Measurements from ENCODE around the gene ATXN7L3. TPM values are rescaled to one million over a fixed set of nuclear protein-coding genes. Genes with fewer than 3 reads are reported as not detected.
A peak's percentile ranks its signal among the peaks of the same experiment; 100 is the strongest.

ATXN7L3 gene
- total and polyA plus RNA-seq, 9 of the 15 experiments (the other 6 are each of a cell fraction or from before 2014, with no cell fraction given): 0.62 to 66.1 (median 33.2) TPM

DNA sequence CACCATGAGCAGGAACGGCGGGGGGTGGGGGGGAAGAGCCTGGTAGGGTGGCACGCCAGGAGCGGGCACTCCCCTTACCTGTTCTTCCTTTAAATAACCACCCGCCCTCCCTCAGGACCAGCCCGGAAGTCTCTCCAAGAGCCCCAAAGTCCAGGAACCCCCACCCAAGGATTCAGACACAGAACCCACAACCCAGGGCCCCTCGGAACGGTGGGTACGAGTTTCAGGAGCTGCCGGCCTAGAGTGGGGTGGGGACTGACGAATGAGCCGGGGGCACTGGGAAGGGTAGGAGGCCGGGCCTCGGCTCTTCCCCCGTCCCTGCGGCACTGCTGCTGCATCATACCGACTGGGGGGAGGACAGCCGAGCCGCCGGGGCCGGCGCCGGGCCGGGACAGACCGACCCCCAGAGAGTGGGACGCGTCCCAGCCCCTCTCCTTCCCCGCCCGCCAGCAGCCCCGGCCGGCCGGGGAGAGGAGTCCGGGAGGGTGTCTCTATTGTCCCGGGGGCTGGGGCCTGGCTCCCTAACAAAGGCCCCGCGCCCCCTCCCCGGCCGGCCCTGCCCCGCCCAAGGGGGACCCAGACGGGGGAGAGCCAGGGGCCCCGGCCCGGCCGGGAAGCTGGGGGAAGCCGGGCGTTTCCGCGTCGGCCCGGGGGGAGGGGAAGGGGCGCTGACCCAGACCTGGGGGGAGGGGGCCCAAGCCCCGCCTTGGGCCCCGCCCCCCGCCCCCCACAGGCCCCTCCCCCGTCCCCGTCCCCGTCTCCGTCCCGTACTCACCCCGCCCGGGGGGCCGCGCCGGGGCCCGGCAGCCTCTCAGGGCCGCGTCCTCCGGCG is 747 bp downstream of the ATXN7L3 start (continued):
- peak in 1 of 3 experiments; percentile 28; a peak in 2 of 6 replicates for TF ChIP-seq ZBTB11 (CRISPR knock-in tag; IDR thresholded peaks at IDR 0.05)
- TF ChIP-seq POLR3A (IDR thresholded peaks at IDR 0.05; ENCODE audit: borderline replicate concordance, extremely low read depth, insufficient read depth, insufficient read length): no peak
- TF ChIP-seq GATA2 (CRISPR knock-in tag; IDR thresholded peaks at IDR 0.05): no peak
- TF ChIP-seq RBM25 (IDR thresholded peaks at IDR 0.05; ENCODE audit: low read depth, low read length, severe bottlenecking): no peak
- no peak for TF ChIP-seq RB1 (IDR thresholded peaks at IDR 0.05; ENCODE audit: low read depth)
- TF ChIP-seq TGIF2 (CRISPR knock-in tag; IDR thresholded peaks at IDR 0.05): no peak
- no peak for TF ChIP-seq BRCA1 (IDR thresholded peaks at IDR 0.05)
- no peak for TF ChIP-seq BRCA1 (CRISPR knock-in tag; IDR thresholded peaks at IDR 0.05)
- TF ChIP-seq SUPT5H (IDR thresholded peaks at IDR 0.05): no peak; the same call in 1 of the 2 replicates
- TF ChIP-seq, protein P1, sequence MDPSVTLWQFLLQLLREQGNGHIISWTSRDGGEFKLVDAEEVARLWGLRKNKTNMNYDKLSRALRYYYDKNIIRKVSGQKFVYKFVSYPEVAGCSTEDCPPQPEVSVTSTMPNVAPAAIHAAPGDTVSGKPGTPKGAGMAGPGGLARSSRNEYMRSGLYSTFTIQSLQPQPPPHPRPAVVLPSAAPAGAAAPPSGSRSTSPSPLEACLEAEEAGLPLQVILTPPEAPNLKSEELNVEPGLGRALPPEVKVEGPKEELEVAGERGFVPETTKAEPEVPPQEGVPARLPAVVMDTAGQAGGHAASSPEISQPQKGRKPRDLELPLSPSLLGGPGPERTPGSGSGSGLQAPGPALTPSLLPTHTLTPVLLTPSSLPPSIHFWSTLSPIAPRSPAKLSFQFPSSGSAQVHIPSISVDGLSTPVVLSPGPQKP (CRISPR knock-in tag; IDR thresholded peaks at IDR 0.05): no peak
- no peak for TF ChIP-seq JUND (IDR thresholded peaks at IDR 0.05; ENCODE audit: borderline replicate concordance, low read depth, low read length)
- no peak for TF ChIP-seq JUND (tag; IDR thresholded peaks at IDR 0.05; ENCODE audit: borderline replicate concordance, low read depth, low read length)
- TF ChIP-seq, protein P2, sequence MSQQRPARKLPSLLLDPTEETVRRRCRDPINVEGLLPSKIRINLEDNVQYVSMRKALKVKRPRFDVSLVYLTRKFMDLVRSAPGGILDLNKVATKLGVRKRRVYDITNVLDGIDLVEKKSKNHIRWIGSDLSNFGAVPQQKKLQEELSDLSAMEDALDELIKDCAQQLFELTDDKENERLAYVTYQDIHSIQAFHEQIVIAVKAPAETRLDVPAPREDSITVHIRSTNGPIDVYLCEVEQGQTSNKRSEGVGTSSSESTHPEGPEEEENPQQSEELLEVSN (IDR thresholded peaks at IDR 0.05; ENCODE audit: borderline replicate concordance in 1 of 2, extremely low read depth in 1 of 2, insufficient read depth in 1 of 2, insufficient read length in 1 of 2, low read depth in 1 of 2, low read length in 1 of 2, poor library complexity in 1 of 2, severe bottlenecking in 1 of 2): no peak
- TF ChIP-seq ZBTB1 (CRISPR knock-in tag; IDR thresholded peaks at IDR 0.05; ENCODE audit: borderline replicate concordance, low read depth): no peak
- TF ChIP-seq NR3C1 (CRISPR knock-in tag; IDR thresholded peaks at IDR 0.05): no peak; the same call in 1 of the 2 replicates
- TF ChIP-seq BCOR (IDR thresholded peaks at IDR 0.05): no peak
- TF ChIP-seq SRSF3 (IDR thresholded peaks at IDR 0.05; ENCODE audit: insufficient read depth, low read length): no peak
- TF ChIP-seq TBP (optimal IDR thresholded peaks at IDR 0.05; ENCODE audit: low read depth, low read length): no peak
- TF ChIP-seq TSC22D4 (tag; IDR thresholded peaks at IDR 0.05): no peak
- no peak for TF ChIP-seq BRD4 (IDR thresholded peaks at IDR 0.05)
- TF ChIP-seq ZNF124 (CRISPR knock-in tag; IDR thresholded peaks at IDR 0.05): no peak
- TF ChIP-seq, protein P3, sequence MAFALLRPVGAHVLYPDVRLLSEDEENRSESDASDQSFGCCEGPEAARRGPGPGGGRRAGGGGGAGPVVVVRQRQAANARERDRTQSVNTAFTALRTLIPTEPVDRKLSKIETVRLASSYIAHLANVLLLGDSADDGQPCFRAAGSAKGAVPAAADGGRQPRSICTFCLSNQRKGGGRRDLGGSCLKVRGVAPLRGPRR (CRISPR knock-in tag; IDR thresholded peaks at IDR 0.05): no peak
- TF ChIP-seq HMG20A (CRISPR knock-in tag; conservative IDR thresholded peaks at IDR 0.05): no peak

All from K562 (cell line).